ENCODE measurements around the gene RXFP4. TPM values are rescaled to one million over a fixed set of nuclear protein-coding genes. Genes with fewer than 3 reads are reported as not detected.

Gene RXFP4
- total and polyA plus RNA-seq, 2 of the 13 experiments (the other 11 are each of a cell fraction or from before 2014, with no cell fraction given) = 0.38 to 1.4 TPM

DNA sequence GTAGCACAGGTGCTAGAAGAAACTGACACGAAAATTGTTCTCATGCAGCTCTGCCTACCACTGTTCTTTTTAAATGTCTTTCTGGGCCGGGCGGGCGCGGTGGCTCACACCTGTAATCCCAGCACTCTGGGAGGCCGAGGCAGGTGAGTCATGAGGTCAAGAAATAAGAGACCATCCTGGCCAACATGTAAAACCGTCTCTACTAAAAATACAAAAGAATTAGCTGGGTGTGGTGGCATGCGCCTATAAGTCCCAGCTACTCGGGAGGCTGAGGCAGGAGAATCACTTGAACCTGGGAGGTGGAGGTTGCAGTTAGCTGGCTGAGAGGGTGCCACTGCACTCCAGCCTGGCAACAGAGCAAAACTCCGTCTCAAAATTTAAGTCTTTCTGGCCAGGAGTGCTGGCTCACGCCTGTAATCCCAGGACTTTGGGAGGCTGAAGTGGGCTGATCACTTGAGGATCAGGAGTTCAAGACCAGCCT, 29.3 kb upstream of the RXFP4 start:
- FAIRE-seq = no peak
- WGBS (ENCODE audit: low lambda C conversion rate) = 89% methylated on average over 11 of the region's 11 CpGs
- no peak overlapping the region for H3K9ac ChIP-seq (ENCODE audit: insufficient read depth, low read depth, low read length)
- H4K20me1 ChIP-seq (ENCODE audit: insufficient read depth, low read length) = no peaks in the 10 kb centered on the region
- intact Hi-C loops (cut with micrococcal nuclease; ENCODE audit: unreplicated experiment) = no loop called here
- no peaks in the 10 kb centered on the region for H3K9me3 ChIP-seq (ENCODE audit: low read length)
- ChIA-PET POLR2A (interaction anchor here (1.0 to 1.3 kb wide), 4 partner anchors 18 to 33 kb away, joined by 4 read pairs; partner anchors contain the start of gene KHDC4), CTCF (ENCODE audit: low intra/inter-chr PET ratio, low total read pairs) (no interaction called here)
- H2AFZ ChIP-seq (ENCODE audit: low read length) = no peak overlapping the region
- no peak for ATAC-seq
- no peak for DNase-seq (ENCODE audit: low spot score)
- H3K27ac ChIP-seq (ENCODE audit: extremely low read length, insufficient read depth, low read length) = peak overlapping the region; percentile 61
- no peak overlapping the region for H3K4me2 ChIP-seq (ENCODE audit: low read depth, low read length)
- H3K79me2 ChIP-seq (ENCODE audit: insufficient read depth, low read length) = peaks cover 13% of the 10 kb centered on the region
- H3K27me3 ChIP-seq (ENCODE audit: control insufficient read depth in 1 of 2, insufficient read depth in 2 of 2, low read length in 2 of 2) = no peaks in the 10 kb centered on the region
- TF ChIP-seq SMYD3 (CRISPR knock-in tag; IDR thresholded peaks at IDR 0.05) (no peak), POLR2A (IDR thresholded peaks at IDR 0.05; ENCODE audit: insufficient read depth in 1 of 2, low read depth in 2 of 2, low read length in 2 of 2) (peak in 1 of 2 experiments; percentile 18; a peak in 1 of 4 replicates), ZNF460 (CRISPR knock-in tag; IDR thresholded peaks at IDR 0.05; ENCODE audit: borderline replicate concordance) (0 out of 2 replicates have a peak, but pooled peaks have one; percentile 43), ZEB1 (IDR thresholded peaks at IDR 0.05; ENCODE audit: insufficient replicate concordance, low read depth) (no peak), POLR2AphosphoS5 (IDR thresholded peaks at IDR 0.05; ENCODE audit: low read depth, low read length) (peak; percentile 23; the same call in 1 of the 2 replicates), PAF1 (CRISPR knock-in tag; IDR thresholded peaks at IDR 0.05) (peak; percentile 47; the same call in 1 of the 2 replicates), ZBTB38 (CRISPR knock-in tag; IDR thresholded peaks at IDR 0.05) (peak; percentile 62; the same call in 1 of the 2 replicates), KLF16 (CRISPR knock-in tag; IDR thresholded peaks at IDR 0.05) (no peak), POLR2G (IDR thresholded peaks at IDR 0.05; ENCODE audit: low read depth, low read length) (0 out of 2 replicates have a peak, but pooled peaks have one; percentile 1), EP300 (IDR thresholded peaks at IDR 0.05; ENCODE audit: low read depth in 2 of 2, low read length in 2 of 2) (no peak), EP300 (CRISPR knock-in tag; IDR thresholded peaks at IDR 0.05; ENCODE audit: borderline replicate concordance) (no peak)
- in situ Hi-C loops (cut with HindIII; ENCODE audit: extremely low pct_ligation_motif_present, low pct_unique_long_range_greater_than_20kb) = no loop called here
- H3K36me3 ChIP-seq (replicated peaks in 1 of 2; ENCODE audit: control insufficient read depth in 1 of 2, insufficient read depth in 2 of 2, low read length in 2 of 2) = peaks cover 15 to 49% of the 10 kb centered on the region in 2 experiments
- BruUV-seq (replicated peaks) = no TSS peak
- peaks cover 21% of the 10 kb centered on the region for H3K4me1 ChIP-seq (ENCODE audit: insufficient read depth, low read length)
- no peak overlapping the region for H3K4me3 ChIP-seq (replicated peaks in 1 of 3; ENCODE audit: insufficient read depth in 1 of 3, low read depth in 2 of 3, low read length in 3 of 3)

Measured in HepG2 (cell line).